Endothelial cell of umbilical vein (primary cell): Measurements from ENCODE around the gene PIK3C3.

Experiments
- EZH2 ChIP-seq: IDR thresholded peaks from 2 replicates; pipeline ENCODE4 v1.6.1; 2012; ENCODE audit warnings: borderline replicate concordance, low read depth, mild to moderate bottlenecking, moderate library complexity, low read length, inconsistent platforms; ENCODE audit not compliant: severe bottlenecking
- GATA2 ChIP-seq: IDR thresholded peaks from 2 replicates; pipeline ENCODE4 v1.7.0; 2011; ENCODE audit warnings: low read depth, mild to moderate bottlenecking, moderate library complexity, mixed read lengths, low read length; ENCODE audit not compliant: insufficient read length, insufficient read depth
- JUN ChIP-seq: IDR thresholded peaks from 2 replicates; pipeline ENCODE4 v1.6.1; 2011; ENCODE audit warnings: borderline replicate concordance, low read depth; ENCODE audit not compliant: insufficient read length, insufficient read depth
- MYC ChIP-seq: IDR thresholded peaks from one replicate; pipeline ENCODE4 v1.6.1; 2011; ENCODE audit warnings: mild to moderate bottlenecking, low read depth, low read length
- POLR2A ChIP-seq: IDR thresholded peaks from 2 replicates; pipeline ENCODE4 v1.6.1; 2012; ENCODE audit warnings: low read depth, mild to moderate bottlenecking, control low read depth, low read length
- POLR2AphosphoS5 ChIP-seq: IDR thresholded peaks from 2 replicates; pipeline ENCODE4 v1.6.1; 2012; ENCODE audit warnings: low read depth, mild to moderate bottlenecking, control low read depth, low read length, moderate library complexity; ENCODE audit not compliant: insufficient read depth
- TF ChIP-seq, protein P1 (sequence below): IDR thresholded peaks from 2 replicates; pipeline ENCODE4 v1.6.1; 2011; ENCODE audit not compliant: insufficient read depth, insufficient read length
- TF ChIP-seq, protein P2 (sequence below), 2 donors: IDR thresholded peaks; 1 replicate in 1 of 2; 2 replicates in 1 of 2; pipeline ENCODE4 v1.5.1; 2011; ENCODE audit warnings: low read length in 2 of 2, mild to moderate bottlenecking in 2 of 2, moderate library complexity in 2 of 2, control low read depth in 1 of 2, inconsistent platforms in 1 of 2, low read depth in 1 of 2; ENCODE audit not compliant: insufficient read depth in 1 of 2; ENCODE audit errors: extremely low read depth in 1 of 2

DNA sequence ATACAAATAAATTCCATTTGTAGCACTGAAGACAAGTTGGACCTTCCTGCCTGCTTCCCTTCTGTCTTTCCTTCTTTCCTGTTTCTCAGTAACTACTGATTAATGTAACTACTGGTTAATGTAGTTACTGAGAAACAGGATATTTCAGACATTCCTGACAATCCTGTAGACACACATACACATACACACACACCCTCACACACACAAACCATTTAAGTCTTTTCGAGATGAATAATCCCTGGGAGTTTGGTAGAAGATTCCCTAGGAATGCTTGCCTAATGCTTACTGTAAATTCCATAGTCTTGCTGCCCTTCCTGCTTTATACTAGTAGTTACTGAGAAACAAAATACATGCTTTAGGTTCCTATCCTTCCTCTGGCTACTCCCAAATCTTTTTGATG lies 83.9 kb downstream of the PIK3C3 start:
- TF ChIP-seq, protein P1, sequence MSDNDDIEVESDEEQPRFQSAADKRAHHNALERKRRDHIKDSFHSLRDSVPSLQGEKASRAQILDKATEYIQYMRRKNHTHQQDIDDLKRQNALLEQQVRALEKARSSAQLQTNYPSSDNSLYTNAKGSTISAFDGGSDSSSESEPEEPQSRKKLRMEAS = no peak
- TF ChIP-seq, protein P2, sequence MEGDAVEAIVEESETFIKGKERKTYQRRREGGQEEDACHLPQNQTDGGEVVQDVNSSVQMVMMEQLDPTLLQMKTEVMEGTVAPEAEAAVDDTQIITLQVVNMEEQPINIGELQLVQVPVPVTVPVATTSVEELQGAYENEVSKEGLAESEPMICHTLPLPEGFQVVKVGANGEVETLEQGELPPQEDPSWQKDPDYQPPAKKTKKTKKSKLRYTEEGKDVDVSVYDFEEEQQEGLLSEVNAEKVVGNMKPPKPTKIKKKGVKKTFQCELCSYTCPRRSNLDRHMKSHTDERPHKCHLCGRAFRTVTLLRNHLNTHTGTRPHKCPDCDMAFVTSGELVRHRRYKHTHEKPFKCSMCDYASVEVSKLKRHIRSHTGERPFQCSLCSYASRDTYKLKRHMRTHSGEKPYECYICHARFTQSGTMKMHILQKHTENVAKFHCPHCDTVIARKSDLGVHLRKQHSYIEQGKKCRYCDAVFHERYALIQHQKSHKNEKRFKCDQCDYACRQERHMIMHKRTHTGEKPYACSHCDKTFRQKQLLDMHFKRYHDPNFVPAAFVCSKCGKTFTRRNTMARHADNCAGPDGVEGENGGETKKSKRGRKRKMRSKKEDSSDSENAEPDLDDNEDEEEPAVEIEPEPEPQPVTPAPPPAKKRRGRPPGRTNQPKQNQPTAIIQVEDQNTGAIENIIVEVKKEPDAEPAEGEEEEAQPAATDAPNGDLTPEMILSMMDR (IDR thresholded peaks at IDR 0.05; ENCODE audit: extremely low read depth in 1 of 2, insufficient read depth in 1 of 2, low read depth in 1 of 2, low read length in 2 of 2) = no peak
- no peak for TF ChIP-seq POLR2A
- no peak for TF ChIP-seq EZH2
- no peak for TF ChIP-seq POLR2AphosphoS5
- no peak for TF ChIP-seq MYC
- no peak for TF ChIP-seq JUN
- TF ChIP-seq GATA2 = no peak
